ENCODE data around the gene IER5L. TPM values are rescaled to one million over a fixed set of nuclear protein-coding genes. Genes with fewer than 3 reads are reported as not detected.

IER5L gene
- total and polyA plus RNA-seq, 2 of the 8 experiments (the other 6 are each of a cell fraction or from before 2014, with no cell fraction given): 0.65 to 1.0 TPM

DNA sequence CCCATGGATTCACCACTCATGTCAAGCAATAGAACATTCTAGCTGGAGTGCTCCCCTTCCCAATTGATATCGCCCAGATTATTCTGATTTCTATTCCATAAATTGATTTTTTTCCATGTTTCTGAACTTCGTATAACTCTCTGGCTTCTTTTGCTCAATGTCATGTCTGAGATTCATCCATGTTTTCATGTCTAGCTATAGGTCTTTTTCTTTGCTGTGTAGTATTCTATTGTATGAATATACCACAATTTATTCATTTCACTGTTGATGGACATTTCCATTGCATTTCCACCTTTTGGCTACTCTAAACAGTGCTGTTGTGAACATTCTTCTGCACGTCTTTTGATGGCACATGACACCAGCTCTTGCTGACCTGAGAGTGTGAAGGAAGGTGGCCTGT is 47.3 kb downstream of the IER5L start:
- CTCF ChIA-PET (ENCODE audit: partially characterized antibody): interaction anchor here (1.0 to 36.8 kb wide), 27 partner anchors 8 to 513 kb away, joined by 3 to 831 read pairs (median 6); partner anchors contain the start of genes C9orf50, CRAT, IER5L and NTMT1

More for the DNA sequence above, 47.3 kb downstream of the IER5L start:
- no peak overlapping the region for H2AK5ac ChIP-seq (ENCODE audit: low read depth, low read length)
- H4K8ac ChIP-seq (ENCODE audit: extremely low read depth, insufficient read depth, low read length): no peak overlapping the region
- peaks cover 0 to 7% of the 10 kb centered on the region in 2 experiments; a peak in 1 of 4 replicates for H3K79me2 ChIP-seq (ENCODE audit: control insufficient read depth in 1 of 2, insufficient read depth in 2 of 2, low read length in 2 of 2)
- no peak overlapping the region; a peak in 1 of 7 replicates for H3K9ac ChIP-seq (replicated peaks in 1 of 4; ENCODE audit: extremely low read depth in 1 of 4, low read depth in 3 of 4, low read length in 3 of 4)
- H3K56ac ChIP-seq (replicated peaks; ENCODE audit: insufficient read length, low read depth, low read length): no peak overlapping the region
- no peak for FAIRE-seq
- H3K4me3 ChIP-seq (ENCODE audit: extremely low read depth in 1 of 4, insufficient read depth in 2 of 4, low read depth in 3 of 4, low read length in 4 of 4): no peak overlapping the region
- peaks cover 9 to 27% (median 11%) of the 10 kb centered on the region in 4 experiments for H3K36me3 ChIP-seq (ENCODE audit: control insufficient read depth in 2 of 4, insufficient read depth in 4 of 4, low read length in 3 of 4)
- 82% methylated on average over 3 of the region's 3 CpGs; no CpG with 5 or more reads in 1 of the 2 experiments for WGBS, 2 experiments (ENCODE audit: extremely low coverage in 1 of 2, insufficient coverage in 1 of 2, insufficient read length in 1 of 2, insufficient replicate concordance in 2 of 2, low coverage in 1 of 2, low lambda C conversion rate in 2 of 2, missing lambda C conversion rate in 1 of 2)
- H2BK15ac ChIP-seq (ENCODE audit: low read length): no peak overlapping the region; the same call in 1 of the 2 replicates
- no peak overlapping the region for H2BK120ac ChIP-seq (replicated peaks; ENCODE audit: low read depth, low read length)
- no peak overlapping the region for H4K91ac ChIP-seq (replicated peaks; ENCODE audit: insufficient read length, low read length)
- no peak overlapping the region for H2BK20ac ChIP-seq (ENCODE audit: low read length)
- no peaks in the 10 kb centered on the region for H3K9me3 ChIP-seq (ENCODE audit: insufficient read depth in 2 of 2, low read depth in 1 of 2, low read length in 1 of 2)
- no peak overlapping the region for H3K27ac ChIP-seq (ENCODE audit: low read depth, low read length)
- POLR2A ChIA-PET (ENCODE audit: partially characterized antibody): interaction anchor here (1.1 to 4.1 kb wide), 5 partner anchors 9 to 352 kb away, joined by 3 to 21 read pairs (median 10); partner anchors contain the start of gene IER5L
- H4K5ac ChIP-seq (ENCODE audit: insufficient read length, low read depth, low read length): no peak overlapping the region
- H3K27me3 ChIP-seq (replicated peaks in 1 of 4; ENCODE audit: control insufficient read depth in 3 of 4, extremely low read depth in 1 of 4, insufficient read depth in 3 of 4, low read length in 3 of 4): no peaks in the 10 kb centered on the region
- no peak overlapping the region for H3K14ac ChIP-seq (ENCODE audit: insufficient read length)
- DNase-seq (ENCODE audit: low read depth in 1 of 2, low spot score in 2 of 2): no peak
- no peak overlapping the region for H3K18ac ChIP-seq (ENCODE audit: extremely low read depth, low read length)
- peaks cover 9 to 18% (median 14%) of the 10 kb centered on the region in 4 experiments for H3K4me1 ChIP-seq (replicated peaks in 1 of 4; ENCODE audit: control insufficient read depth in 3 of 4, insufficient read depth in 4 of 4, low read length in 3 of 4)
- no peak overlapping the region for H2BK5ac ChIP-seq (ENCODE audit: low read depth, low read length)
- H4K20me1 ChIP-seq (replicated peaks in 1 of 2; ENCODE audit: control insufficient read depth in 1 of 2, insufficient read depth in 2 of 2, low read length in 2 of 2): peaks cover 2 to 6% of the 10 kb centered on the region in 2 experiments
- H2BK12ac ChIP-seq (ENCODE audit: low read depth, low read length): no peak overlapping the region
- TF ChIP-seq NRF1 (IDR thresholded peaks at IDR 0.05; ENCODE audit: low read depth, low read length) (no peak), SP1 (IDR thresholded peaks at IDR 0.05; ENCODE audit: low read depth, low read length) (no peak), ASH2L (IDR thresholded peaks at IDR 0.05; ENCODE audit: low read length) (no peak), SIN3A (conservative IDR thresholded peaks at IDR 0.05 in 1 of 2, IDR thresholded peaks at IDR 0.05 in 1 of 2; ENCODE audit: low read depth in 1 of 2, low read length in 2 of 2) (no peak), SP4 (IDR thresholded peaks at IDR 0.05; ENCODE audit: low read length) (no peak), MAFK (IDR thresholded peaks at IDR 0.05; ENCODE audit: low read depth, low read length) (no peak), TEAD4 (IDR thresholded peaks at IDR 0.05; ENCODE audit: low read depth, low read length) (no peak)
- TF ChIP-seq, protein P1, sequence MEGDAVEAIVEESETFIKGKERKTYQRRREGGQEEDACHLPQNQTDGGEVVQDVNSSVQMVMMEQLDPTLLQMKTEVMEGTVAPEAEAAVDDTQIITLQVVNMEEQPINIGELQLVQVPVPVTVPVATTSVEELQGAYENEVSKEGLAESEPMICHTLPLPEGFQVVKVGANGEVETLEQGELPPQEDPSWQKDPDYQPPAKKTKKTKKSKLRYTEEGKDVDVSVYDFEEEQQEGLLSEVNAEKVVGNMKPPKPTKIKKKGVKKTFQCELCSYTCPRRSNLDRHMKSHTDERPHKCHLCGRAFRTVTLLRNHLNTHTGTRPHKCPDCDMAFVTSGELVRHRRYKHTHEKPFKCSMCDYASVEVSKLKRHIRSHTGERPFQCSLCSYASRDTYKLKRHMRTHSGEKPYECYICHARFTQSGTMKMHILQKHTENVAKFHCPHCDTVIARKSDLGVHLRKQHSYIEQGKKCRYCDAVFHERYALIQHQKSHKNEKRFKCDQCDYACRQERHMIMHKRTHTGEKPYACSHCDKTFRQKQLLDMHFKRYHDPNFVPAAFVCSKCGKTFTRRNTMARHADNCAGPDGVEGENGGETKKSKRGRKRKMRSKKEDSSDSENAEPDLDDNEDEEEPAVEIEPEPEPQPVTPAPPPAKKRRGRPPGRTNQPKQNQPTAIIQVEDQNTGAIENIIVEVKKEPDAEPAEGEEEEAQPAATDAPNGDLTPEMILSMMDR (IDR thresholded peaks at IDR 0.05; ENCODE audit: control extremely low read depth in 1 of 3, insufficient read depth in 1 of 3, low read depth in 1 of 3, low read length in 3 of 3): no peak
- no peak overlapping the region for H3K4me2 ChIP-seq (ENCODE audit: insufficient read depth in 1 of 2, low read depth in 2 of 2, low read length in 2 of 2)
- H3K23ac ChIP-seq (ENCODE audit: insufficient read length): no peak overlapping the region
- no peaks in the 10 kb centered on the region for H3K23me2 ChIP-seq (ENCODE audit: low read depth, low read length)
- peaks cover 4% of the 10 kb centered on the region for H3K79me1 ChIP-seq (ENCODE audit: low read depth, low read length)
- H2AFZ ChIP-seq (ENCODE audit: low read length): no peak overlapping the region
- no peak overlapping the region for H3K4ac ChIP-seq (replicated peaks; ENCODE audit: insufficient read length, low read depth, low read length)
